HG02840 (cell line): ENCODE measurements around the gene TTLL10.

Experiments
- ATAC-seq: cut with Tn5 transposase; IDR thresholded peaks from one replicate; pipeline ENCODE4 v1.9.1; 2021; ENCODE audit warnings: mild to moderate bottlenecking, moderate library complexity, moderate number of reproducible peaks; ENCODE audit not compliant: unreplicated experiment, low FRiP score

The TTLL10 gene, protein sequence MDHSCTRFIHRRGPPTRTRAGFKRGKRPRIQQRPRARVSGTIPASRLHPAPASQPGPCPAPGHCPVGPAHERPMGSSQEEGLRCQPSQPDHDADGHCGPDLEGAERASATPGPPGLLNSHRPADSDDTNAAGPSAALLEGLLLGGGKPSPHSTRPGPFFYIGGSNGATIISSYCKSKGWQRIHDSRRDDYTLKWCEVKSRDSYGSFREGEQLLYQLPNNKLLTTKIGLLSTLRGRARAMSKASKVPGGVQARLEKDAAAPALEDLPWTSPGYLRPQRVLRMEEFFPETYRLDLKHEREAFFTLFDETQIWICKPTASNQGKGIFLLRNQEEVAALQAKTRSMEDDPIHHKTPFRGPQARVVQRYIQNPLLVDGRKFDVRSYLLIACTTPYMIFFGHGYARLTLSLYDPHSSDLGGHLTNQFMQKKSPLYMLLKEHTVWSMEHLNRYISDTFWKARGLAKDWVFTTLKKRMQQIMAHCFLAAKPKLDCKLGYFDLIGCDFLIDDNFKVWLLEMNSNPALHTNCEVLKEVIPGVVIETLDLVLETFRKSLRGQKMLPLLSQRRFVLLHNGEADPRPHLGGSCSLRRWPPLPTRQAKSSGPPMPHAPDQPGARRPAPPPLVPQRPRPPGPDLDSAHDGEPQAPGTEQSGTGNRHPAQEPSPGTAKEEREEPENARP

DNA sequence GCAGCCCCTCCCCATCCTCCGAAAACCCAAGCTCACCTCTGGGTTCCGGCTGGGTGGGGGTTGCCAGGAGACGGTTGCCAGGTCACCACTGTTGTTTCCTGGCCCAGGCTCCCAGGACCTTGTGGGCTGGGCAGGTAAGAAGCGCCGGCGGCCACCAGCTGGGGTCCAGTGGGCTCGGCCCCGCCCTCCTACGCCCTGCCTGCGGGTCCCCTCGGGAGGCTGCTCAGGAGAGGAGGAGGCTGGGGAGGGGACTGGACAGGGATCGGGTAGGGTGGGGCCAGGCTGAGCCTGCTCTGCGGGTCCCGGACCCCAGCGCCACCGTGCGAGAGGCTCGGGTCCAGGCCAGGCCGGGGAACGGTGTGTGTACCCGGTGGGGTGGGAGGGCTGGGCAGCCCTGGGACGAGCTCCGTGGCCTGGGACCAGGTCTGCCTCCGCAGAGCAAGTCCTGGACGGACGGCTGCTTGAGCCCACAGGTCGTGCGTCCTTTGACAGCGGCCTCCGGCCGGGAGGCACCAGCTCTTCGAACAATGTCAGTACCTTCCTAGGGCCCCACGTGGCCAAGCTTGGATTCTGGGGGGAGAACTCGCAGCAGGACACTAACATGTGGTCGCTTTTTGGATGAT, at the start of gene TTLL10:
Gene TTLL10 (plus strand): TSS at position 88 of the 623 bp plus-strand sequence. CDS start 5,336 bp downstream, outside the sequence.
- no peak for ATAC-seq

DNA sequence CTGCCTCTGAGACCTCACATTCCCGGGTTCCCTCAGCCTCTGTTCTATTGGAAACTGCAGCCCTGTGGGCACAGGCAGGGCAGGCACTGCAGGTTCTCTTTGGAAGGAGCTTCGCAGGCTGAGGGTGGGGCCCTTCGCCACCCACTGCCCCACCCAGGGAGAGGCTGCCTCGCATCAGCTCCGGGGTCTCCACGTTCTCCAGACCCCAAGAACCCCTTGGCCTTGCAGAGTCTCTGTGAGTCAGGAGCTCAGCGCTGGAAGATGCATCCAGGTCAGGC, 49.2 kb upstream of the TTLL10 start:
- no peak for ATAC-seq

DNA sequence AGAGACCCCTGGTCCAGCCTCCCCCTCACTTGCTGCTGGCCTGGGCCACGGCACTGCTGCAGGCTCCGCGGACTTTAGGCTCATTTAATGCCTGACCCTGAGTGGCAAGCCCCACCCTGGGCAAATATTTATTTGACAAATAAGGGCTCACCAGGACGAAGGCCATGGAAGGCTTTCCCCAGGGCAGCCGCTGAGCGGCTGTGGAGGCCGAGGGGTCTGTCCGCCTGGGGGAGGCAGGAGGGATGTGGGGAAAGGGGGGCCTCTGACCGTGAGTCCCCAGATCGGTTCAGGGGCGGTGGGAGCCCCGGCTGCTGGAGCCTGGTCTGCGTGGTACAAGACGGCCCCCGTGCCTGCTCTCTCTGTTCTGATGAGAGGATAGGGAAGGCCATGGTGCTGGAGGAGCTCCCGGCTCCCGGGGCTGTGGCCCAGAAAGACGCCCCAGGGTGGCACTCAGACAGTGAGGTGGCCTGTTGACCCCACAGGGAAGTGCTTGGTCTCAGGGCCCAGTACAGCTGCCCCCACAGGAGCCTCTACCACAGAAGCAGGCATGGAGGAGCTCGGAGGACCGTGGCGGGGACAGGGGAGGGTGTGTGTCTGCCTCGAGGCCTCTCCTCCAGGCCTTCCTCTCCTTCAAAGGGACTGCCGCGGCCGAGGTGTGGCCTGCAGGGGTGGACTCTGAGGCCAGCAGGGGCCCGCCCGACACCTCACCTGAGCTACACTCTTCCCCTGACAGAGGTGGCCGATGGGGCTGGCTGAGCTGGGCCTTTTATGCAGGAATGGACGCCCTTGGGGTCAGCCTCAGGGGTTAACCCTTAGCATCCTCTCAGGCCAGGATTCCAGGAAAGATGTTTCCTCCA, 48.7 kb upstream of the TTLL10 start:
- no peak for ATAC-seq

DNA sequence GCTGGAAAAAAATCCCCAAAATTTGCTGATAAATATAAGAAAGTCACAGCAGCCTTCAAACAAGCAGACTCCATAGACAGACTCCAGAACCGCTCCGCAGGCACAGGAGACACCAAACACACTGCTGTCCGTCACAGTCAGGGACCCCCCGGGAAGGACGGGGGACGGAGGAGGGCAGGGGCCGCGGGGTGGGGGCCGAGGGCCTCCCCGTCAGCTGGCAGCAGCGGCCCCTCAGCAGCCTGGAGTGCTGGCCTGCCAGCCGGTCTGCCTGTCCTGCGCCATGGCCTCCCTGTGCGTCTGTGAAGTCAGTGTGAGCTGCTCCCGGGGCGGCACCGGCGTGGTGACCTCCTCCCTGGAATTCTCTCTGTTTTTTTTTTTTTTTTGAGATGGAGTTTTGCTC, 47.7 kb upstream of the TTLL10 start:
- ATAC-seq: no peak

DNA sequence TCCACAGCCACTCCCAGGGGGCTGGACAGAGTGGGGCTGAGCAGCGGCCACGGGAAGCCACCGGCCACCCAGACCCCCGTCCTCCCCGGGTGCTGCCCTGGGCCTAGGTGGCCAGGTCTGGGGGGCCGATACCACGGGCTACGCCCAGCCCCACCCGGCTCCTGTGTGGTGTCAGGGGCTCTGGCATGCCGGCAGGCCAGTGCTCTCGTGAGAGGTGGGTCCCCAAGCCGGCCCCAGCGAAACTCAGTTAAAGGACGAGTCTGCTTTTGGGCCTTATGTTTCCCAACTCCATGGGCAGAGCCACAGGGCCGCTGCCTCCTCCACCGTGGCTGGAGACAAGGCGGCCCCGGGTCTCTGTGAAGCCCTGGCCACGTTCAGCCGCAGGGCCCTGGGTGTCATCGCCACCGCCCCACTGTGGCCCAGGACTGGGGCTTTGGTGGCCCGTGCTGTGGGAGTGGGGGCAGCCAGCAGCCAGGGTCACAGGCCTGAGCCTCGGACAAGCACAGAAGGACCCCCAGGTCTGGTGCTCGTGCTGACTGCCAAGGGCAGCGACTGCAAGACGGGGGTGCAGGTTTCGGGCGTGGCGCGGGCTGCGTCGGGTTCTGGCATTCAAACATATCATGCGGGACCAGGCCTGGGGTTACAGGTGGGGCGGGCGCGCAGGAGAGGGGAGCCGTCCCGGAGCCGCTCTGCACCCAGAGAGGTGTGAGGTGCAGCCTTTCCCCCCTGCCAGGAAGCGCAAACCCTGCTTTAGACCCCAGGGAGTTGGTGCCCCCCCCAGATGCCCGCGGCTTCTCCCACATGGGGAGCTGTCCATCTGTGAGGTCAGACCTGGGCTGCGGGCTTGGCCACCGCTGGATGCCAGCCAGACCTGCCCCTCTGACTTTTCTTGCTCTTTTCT, 45.9 kb upstream of the TTLL10 start:
- ATAC-seq: no peak

DNA sequence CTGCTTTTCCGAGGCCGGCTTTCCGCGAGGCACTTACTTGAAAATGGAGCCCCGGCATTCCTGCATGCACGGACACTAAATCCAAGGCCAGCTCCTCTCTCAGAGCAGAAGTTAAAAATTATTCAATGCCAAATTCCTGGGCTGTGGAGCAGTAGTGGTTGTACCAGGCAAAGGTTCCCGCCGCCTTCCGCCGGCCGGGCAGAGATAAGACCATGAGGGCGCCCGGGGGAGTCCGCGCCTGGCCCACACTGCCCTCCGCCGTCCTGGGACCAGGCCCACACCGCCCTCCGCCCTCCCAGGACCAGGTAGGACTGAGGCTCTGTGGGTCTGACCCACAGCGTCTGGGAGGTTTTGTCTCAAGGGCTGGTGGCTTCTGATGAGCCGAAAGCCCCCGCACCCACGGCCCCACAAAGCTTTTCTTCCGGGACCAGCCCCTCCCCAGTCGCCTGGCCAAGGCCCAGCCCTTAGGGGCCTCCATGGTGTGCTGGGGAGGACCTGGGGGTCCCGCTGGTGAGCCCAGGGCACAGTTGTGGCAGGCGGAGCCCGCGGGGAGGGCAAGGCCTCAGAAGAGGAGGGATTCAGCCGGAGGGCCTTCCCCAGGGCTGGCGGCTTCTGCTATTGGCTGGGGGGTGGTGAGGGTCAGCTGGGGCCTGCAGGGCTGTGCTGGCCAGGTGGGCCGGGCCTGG, 45.1 kb upstream of the TTLL10 start:
- no peak for ATAC-seq

DNA sequence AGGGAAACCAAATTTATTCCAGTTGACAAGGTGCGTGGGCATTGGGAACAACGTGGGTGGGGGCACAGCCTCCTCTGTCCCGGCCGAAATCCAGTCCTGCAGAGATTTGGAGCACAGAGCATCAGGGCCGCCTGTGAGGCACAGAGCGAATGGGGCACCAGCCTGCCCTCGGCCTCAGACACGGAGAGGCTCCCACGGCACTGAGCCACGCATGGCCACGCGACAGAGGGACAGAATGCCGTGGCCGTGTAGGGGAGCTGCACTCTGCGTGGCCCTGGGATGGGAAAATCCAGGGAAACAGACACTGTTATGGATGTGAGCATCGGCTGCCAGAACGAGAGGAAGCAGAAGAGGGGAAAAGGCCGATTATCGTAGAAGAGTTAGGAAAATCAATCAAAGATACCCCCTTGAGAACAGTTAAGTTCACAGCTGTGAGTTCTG, 44.3 kb upstream of the TTLL10 start:
- ATAC-seq: no peak

DNA sequence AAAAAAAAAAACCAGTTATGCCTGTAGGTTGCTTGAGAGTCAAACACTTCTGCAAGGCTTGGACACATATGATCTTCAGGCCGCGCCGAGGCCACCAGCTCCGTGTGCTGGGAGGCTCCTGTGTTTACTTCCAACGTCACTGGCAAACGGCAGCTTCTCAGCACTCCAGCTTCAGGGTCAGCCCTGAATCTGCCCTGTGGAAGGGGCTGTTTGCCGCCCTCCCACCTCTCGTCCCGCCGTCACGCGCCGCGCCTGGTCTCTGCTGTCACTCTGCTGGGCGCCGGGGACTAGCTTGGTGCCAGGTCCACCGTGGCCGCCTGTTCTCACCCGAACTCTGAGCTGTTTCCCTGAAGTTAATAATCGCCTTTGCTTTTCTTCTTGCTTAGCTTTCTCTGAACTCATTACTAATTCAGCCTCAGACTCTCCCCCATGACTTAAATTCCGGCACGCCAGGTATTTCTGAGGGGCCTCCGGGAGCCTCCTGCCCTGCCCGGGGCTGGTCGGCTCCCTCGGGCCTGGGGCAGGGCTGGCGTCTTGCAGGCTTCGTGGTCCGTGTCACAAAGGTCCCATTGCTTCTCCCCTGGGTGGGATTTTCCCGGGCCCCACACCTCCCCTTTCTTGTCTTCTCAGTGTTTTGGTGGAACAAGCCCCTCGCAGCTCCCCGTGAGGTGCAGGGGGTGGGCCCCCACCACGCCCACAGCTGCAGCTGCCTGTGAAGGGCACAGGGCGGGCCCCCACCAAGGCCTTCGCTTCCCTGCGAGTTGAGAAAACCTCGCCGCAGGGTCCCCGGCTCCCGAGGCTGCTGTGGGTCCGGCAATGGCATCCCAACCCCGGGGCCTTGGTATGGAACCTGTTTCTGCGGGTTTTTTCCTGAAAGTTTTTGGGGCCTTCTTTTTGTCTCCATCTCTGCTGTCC, 43.2 kb upstream of the TTLL10 start:
- ATAC-seq: no peak

DNA sequence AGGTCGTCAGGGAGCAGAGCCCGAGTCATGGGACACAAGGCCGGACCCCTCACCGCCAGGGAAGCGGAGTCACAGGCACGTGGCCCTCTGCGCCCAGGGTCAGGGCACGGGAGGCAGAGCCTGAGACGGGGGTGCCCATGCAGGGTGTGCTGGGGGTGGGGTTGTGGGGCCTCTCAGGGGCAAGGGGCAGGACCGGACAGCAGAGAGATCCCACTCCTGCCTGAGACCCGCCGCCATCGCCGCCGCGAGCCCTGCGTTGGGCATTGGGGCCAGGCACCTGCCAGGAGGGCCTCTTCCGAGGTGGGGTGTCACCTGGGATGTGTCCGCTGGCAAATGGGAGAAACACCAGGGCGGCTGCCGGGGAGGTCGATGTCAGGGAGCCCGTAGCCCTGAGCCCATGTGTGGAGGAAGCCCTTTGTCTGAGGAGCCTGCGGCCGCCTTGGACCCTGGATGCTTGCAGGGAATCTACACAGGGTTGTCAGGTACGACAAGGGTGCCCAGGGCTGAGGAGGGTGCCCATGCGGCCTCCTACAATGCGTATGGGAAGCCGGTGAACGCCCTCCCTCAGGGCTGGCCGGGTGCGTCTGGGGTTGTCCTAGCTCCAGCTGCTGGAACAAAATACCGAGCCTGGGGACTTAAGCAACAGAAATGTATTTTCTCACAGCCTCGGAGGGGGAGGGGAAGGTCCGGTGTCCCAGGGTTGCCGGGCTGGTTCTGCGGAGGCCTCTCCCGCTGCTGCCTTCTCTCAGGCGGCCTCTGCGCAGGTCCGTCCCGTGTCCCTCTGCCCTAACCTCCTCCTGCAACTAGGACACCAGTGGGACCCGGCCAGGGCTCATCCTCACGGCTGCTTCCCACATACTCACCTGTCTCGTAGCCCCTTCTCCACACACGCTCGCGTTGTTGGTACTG, 41.4 kb upstream of the TTLL10 start:
- ATAC-seq: no peak

DNA sequence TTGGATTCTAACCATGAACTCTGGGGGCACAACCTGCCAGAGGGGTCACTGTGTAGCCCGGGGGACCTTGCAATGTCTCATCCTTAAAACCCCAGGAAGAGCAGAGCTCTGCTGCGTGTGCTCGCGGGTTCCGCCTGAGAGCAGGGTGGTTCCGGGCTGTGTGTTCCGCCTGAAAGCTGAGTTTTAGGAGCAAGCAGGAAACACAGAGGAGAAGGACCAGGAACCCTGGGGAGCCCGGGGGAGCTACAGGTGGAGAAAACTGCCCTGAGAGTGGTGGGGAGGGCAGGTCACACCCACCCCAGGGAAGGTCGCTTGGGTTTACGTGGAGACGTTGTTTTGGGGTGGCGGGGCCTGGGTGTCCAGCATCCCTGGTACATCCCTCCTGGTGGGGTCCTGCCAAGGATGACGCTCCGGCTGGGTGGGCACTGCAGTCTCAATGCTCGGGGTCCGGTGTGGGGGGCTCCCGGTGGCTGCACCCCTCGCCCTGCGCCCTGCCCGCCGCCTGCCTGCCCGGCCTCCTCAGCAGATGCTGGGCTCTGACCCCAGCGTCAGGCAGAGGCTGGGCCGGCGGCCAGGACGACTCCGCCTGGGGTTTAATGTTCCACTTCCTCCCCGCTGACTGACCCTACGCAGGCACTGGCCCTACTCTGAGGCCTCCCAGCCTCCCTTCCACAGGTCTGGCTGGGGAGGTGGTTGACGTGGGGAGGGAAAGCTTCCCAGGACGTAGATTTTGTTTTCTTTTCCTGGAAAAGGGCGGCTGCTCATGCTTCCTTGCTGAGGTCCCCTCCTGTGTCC, 40.5 kb upstream of the TTLL10 start:
- ATAC-seq: no peak

DNA sequence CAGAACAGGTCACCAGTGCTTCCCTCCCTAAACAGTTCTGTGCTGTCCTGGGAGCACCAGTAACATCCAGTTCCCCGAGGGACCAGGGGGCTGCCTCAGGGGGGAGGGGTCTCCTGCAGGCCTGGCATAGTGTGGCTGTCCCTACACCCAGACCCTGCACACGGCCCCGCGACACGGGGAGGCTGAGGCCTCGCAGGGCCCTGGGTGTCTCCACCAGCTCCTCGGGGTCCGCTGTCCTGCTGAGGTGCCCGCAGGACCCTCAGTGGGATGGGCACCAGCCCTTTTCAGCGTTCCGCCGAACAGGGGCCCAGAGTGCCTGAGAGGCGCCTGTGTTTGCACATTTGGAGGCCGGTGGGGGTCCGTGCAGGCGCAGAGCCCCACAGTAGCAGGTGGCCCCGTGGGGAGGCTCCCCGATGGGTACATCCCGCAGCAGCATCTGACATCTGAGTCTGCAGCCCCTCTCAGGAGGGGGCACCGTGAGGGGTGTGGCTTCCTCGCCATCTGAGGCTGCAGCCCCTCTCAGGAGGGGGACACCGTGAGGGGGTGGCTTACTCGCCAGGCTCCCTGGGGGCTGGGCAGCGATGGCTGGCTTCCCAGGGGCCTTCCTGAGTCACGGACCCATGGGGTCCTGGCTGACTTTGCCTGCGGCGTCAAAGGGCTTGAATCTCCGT, 39.2 kb upstream of the TTLL10 start:
- ATAC-seq: no peak

DNA sequence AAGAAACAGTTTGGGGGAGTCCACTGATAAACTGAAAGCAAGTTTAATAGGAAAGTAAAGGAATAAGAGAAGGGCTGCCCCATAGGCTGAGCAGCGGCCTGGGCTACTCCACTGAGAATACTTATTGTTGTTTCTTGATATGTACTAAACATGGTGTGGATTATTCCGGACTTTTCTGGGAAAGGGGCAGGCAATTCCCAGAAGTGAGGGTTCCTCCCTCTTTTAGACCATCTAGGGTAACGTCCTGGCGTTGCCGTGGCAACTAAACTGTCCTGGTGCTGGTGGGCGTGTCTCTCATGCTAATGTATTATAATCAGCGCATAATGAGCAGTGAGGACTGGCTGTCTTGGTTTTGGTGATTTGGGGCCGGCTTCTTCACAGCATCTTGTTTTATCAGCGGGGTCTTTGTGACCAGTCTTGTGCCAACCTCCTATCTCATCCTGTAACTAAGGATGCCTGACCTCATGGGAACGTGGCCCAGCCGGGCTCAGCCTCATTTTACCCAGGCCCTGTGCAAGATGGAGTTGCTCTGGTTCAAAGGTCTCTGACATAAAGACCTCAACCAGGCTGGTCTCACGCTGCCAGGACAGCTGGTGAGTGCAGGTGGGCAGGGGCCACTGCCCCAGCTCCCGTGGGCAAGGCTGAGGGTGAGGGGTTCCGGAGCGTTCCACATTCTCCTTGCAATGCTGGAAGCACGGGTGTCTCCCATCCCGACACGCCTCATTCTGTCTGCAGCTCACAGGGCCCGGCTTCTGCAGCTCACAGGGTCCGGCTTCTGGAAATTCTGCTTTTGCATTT, 38.1 kb upstream of the TTLL10 start:
- ATAC-seq: no peak

DNA sequence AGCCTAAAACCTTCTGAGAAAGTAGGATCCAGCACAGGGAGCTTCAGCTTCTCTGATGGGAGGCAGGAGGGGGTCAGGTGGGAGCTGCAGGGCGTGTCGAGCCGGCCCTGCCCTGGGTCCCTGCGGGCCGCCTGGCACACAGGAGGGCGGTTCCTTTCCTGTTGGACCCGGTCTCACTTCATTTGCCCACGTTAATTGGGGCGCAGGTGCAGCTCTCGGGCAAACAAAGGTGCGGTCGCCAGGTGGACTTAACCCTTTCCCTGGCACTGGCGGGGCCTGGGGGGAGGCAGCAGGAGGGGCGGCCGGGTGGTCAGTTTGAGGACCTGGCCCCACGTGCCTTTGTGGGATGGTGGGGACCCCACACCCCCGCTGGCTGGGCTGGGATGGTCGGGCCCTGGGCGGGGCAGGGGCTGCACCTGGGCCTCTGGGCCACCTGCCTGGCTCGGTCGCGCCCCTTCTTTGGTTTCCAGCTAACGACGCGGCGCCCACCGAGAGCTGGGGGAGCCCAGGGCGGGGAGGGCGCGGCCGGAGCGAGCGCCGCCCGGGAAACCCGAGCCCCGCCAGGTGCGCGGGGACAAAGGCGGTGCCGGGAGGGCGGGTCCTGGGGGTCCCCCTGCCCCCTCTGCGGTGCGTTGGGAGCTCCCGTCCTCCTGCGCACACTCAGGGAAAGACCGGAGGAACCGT, 37.0 kb upstream of the TTLL10 start:
- ATAC-seq: no peak

DNA sequence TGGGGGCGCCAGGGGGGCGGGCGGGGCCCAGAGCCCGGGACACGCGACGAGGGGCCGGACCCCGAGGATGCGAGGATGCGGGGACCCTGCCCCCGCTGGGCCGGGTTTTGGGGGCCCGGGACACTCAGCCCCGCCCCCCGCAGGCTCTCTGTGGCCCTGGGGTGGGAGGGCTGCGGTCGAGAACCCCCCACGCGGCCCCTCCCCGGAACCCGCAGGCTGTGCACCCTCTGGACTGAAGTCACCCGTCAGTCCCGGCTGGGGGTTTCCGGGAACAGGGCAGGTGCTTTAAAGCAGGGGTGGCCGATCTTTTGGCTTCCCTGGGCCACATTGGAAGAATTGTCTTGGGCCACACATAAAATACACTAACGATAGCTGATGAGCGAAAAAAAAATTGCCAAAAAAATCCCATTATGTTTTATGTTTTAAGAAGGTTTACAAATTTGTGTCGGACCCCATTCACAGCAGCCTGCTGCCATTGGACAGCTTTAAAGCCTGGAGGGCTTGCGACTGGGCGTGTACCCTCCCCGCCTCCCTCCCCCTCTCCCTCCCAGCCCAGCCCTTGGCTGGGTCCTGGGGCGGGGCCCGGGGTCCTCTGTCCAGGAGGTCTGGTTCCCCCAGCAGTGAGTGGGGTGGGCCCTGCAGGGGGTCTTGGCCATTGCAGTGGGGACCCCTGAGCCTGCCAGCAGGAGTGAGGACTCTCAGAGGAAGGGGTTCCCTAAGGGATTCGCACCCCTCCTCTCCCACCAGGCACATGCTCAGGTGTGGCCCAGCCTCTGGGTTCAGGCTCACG, 36.2 kb upstream of the TTLL10 start:
- no peak for ATAC-seq
